ENCODE data around the gene DNM2. TPM values are rescaled to one million over a fixed set of nuclear protein-coding genes. Genes with fewer than 3 reads are reported as not detected.
"Not testable (repeated sequence)": the region's sequence is repeated elsewhere in the genome, so short reads cannot be mapped to it uniquely, and the experiment has no call there.

DNM2 gene
- total RNA-seq, 2 experiments from 2014 or later: 249 to 259 TPM

GRCh38 chr19:10877608-10878007, 159.7 kb downstream of the DNM2 start:
- H3K4me3 Mint-ChIP-seq; H3K9me3 Mint-ChIP-seq; ATAC-seq (ENCODE audit: low read depth); H3K27me3 Mint-ChIP-seq; POLR2A ChIA-PET; H3K36me3 Mint-ChIP-seq; DNase-seq: not testable (repeated sequence)
- Mint-ChIP-seq H3K4me1 (peaks cover 27% of the 10 kb centered on the region), H3K27ac (peak overlapping the region; percentile 78)

- POLR2A ChIA-PET: no interaction called here
- ATAC-seq (ENCODE audit: low read depth) (no peak), DNase-seq (no peak)
- Mint-ChIP-seq H3K27me3 (no peaks in the 10 kb centered on the region), H3K9me3 (no peaks in the 10 kb centered on the region), H3K36me3 (no peaks in the 10 kb centered on the region), H3K4me1 (peaks cover 23% of the 10 kb centered on the region), H3K27ac (peak overlapping the region; percentile 78), H3K4me3 (peak overlapping the region; percentile 25)
Observed at GRCh38 chr19:10878253-10878652, 160.4 kb downstream of the DNM2 start.

Small RNAs within 50 kb of the gene (microRNA-seq; reads per million reads assigned to microRNA genes)
- gene MIR199A1 (not detected), gene MIR4748 (not detected), gene MIR638 (not detected), gene MIR6793 (not detected)

Other genes with a start within 250 kb of the DNM2 start
- 10 to 100 TPM; 82.2 to 82.7 TPM for gene KEAP1, start 214.7 kb upstream of the DNM2 start, total RNA-seq
- 1 to 10 TPM; 3.3 to 4.7 TPM for gene S1PR5, start 200.6 kb upstream of the DNM2 start, total RNA-seq
- gene ATG4D, start 174.2 kb upstream of the DNM2 start, total RNA-seq: 10 to 100 TPM; 50.4 to 66.6 TPM
- gene KRI1, start 152.1 kb upstream of the DNM2 start, total RNA-seq: 10 to 100 TPM; 76.2 to 85.4 TPM
- gene CDKN2D, start 149.1 kb upstream of the DNM2 start, total RNA-seq: 10 to 100 TPM; 93.0 to 95.9 TPM
- gene AP1M2, start 130.8 kb upstream of the DNM2 start, total RNA-seq: not detected
- 100 to 1,000 TPM; 155 to 156 TPM for gene SLC44A2, start 92.5 kb upstream of the DNM2 start, total RNA-seq
- 100 to 1,000 TPM; 344 to 354 TPM for gene ILF3, start 63.7 kb upstream of the DNM2 start, total RNA-seq
- gene QTRT1, start 16.6 kb upstream of the DNM2 start, total RNA-seq: 10 to 100 TPM; 35.9 to 37.7 TPM
- gene TMED1, start 118.1 kb downstream of the DNM2 start, total RNA-seq: 10 to 100 TPM in 1 of 2 experiments, 1 to 10 TPM in 1; 8.6 to 11.8 TPM
- gene C19orf38, start 130.3 kb downstream of the DNM2 start, total RNA-seq: 1 to 10 TPM; 1.9 to 2.2 TPM
- 10 to 100 TPM; 28.3 to 31.5 TPM for gene CARM1, start 153.5 kb downstream of the DNM2 start, total RNA-seq
- 10 to 100 TPM; 21.7 to 24.7 TPM for gene YIPF2, start 210.6 kb downstream of the DNM2 start, total RNA-seq
- gene TIMM29, start 210.7 kb downstream of the DNM2 start, total RNA-seq: 10 to 100 TPM; 29.7 to 31.3 TPM
- 100 to 1,000 TPM in 1 of 2 experiments, 10 to 100 TPM in 1; 99.9 to 107 TPM for gene SMARCA4, start 243.0 kb downstream of the DNM2 start, total RNA-seq

Data from activated naive CD8-positive, alpha-beta T cell treated with anti-CD3 and anti-CD28 coated beads, Interleukin-2, amount 10 ng/mL, durations not matched to agents 7 days and 5 days (primary cell).